Measurements from ENCODE around the gene OTUB1. TPM values are rescaled to one million over a fixed set of nuclear protein-coding genes. Genes with fewer than 3 reads are reported as not detected.

OTUB1 gene
- total RNA-seq, 1 donor from 2014 or later: 126 TPM

- Mint-ChIP-seq H3K27me3 (ENCODE audit: unreplicated experiment) (peaks cover 16% of the 10 kb centered on the region), H3K27ac (ENCODE audit: unreplicated experiment) (no peak overlapping the region), H3K4me1 (ENCODE audit: low read depth, unreplicated experiment) (peaks cover 12% of the 10 kb centered on the region), H3K4me3 (ENCODE audit: unreplicated experiment) (no peak overlapping the region), H3K36me3 (ENCODE audit: unreplicated experiment) (no peaks in the 10 kb centered on the region), H3K9me3 (ENCODE audit: unreplicated experiment) (peaks cover 2% of the 10 kb centered on the region)
- no peak for TF ChIP-seq CTCF (IDR thresholded peaks at IDR 0.05; ENCODE audit: partially characterized antibody, unreplicated experiment)
- peak; percentile 55 for DNase-seq
Measured at GRCh38 chr11:63998558-63999348, 12.5 kb downstream of the OTUB1 start.

GRCh38 chr11:63999349-64000025 lies 13.2 kb downstream of the OTUB1 start:
- no peak overlapping the region for H3K4me3 Mint-ChIP-seq (ENCODE audit: unreplicated experiment)
- H3K36me3 Mint-ChIP-seq (ENCODE audit: unreplicated experiment): no peaks in the 10 kb centered on the region
- H3K27me3 Mint-ChIP-seq (ENCODE audit: unreplicated experiment): peaks cover 14% of the 10 kb centered on the region
- peaks cover 10% of the 10 kb centered on the region for H3K4me1 Mint-ChIP-seq (ENCODE audit: low read depth, unreplicated experiment)
- peaks cover 2% of the 10 kb centered on the region for H3K9me3 Mint-ChIP-seq (ENCODE audit: unreplicated experiment)
- H3K27ac Mint-ChIP-seq (ENCODE audit: unreplicated experiment): no peak overlapping the region
- DNase-seq: peak; percentile 84
- TF ChIP-seq CTCF (IDR thresholded peaks at IDR 0.05; ENCODE audit: partially characterized antibody, unreplicated experiment): no peak

- Mint-ChIP-seq H3K4me1 (ENCODE audit: low read depth, unreplicated experiment) (peaks cover 7% of the 10 kb centered on the region), H3K27ac (ENCODE audit: unreplicated experiment) (no peak overlapping the region), H3K4me3 (ENCODE audit: unreplicated experiment) (no peak overlapping the region), H3K36me3 (ENCODE audit: unreplicated experiment) (no peaks in the 10 kb centered on the region), H3K27me3 (ENCODE audit: unreplicated experiment) (peaks cover 14% of the 10 kb centered on the region), H3K9me3 (ENCODE audit: unreplicated experiment) (peaks cover 2% of the 10 kb centered on the region)
- peak; percentile 88 for TF ChIP-seq CTCF (IDR thresholded peaks at IDR 0.05; ENCODE audit: partially characterized antibody, unreplicated experiment)
- DNase-seq: peak; percentile 84
Measured at GRCh38 chr11:64000026-64000739, 13.9 kb downstream of the OTUB1 start.

GRCh38 chr11:64000740-64001483 lies 14.7 kb downstream of the OTUB1 start:
- Mint-ChIP-seq H3K36me3 (ENCODE audit: unreplicated experiment) (no peaks in the 10 kb centered on the region), H3K9me3 (ENCODE audit: unreplicated experiment) (peaks cover 2% of the 10 kb centered on the region), H3K4me1 (ENCODE audit: low read depth, unreplicated experiment) (peaks cover 7% of the 10 kb centered on the region), H3K27ac (ENCODE audit: unreplicated experiment) (no peak overlapping the region), H3K4me3 (ENCODE audit: unreplicated experiment) (no peak overlapping the region), H3K27me3 (ENCODE audit: unreplicated experiment) (peaks cover 13% of the 10 kb centered on the region)
- DNase-seq: peak; percentile 43
- TF ChIP-seq CTCF (IDR thresholded peaks at IDR 0.05; ENCODE audit: partially characterized antibody, unreplicated experiment): peak; percentile 54
